Tibial nerve (tissue), 4 donors: ENCODE measurements around the gene ADAMTSL1. TPM values are rescaled to one million over a fixed set of nuclear protein-coding genes. Genes with fewer than 3 reads are reported as not detected.

Source experiments
- DNase-seq, 2 donors: peaks; one replicate each; pipeline ENCODE4 v3.0.0-alpha.2; 2019; ENCODE audit warnings: low spot score in 2 of 2
- H3K27ac ChIP-seq, 4 donors: fragments of 200-600 bp; sonication (generic) in 3 of 4; one replicate each; pipeline ENCODE4 v1.5.1; 2017 to 2019; ENCODE audit warnings: mild to moderate bottlenecking in 1 of 4
- H3K27me3 ChIP-seq, 2 donors: fragments of 200-600 bp; sonication (generic) in 1 of 2; one replicate each; pipeline versions ENCODE4 v1.5.1 to v1.6.0; 2017 to 2019
- H3K36me3 ChIP-seq, 3 donors: fragments of 200-600 bp; sonication (generic); one replicate each; pipeline ENCODE4 v1.5.1; 2018 to 2019
- H3K4me1 ChIP-seq, 4 donors: fragments of 200-600 bp; sonication (generic) in 3 of 4; one replicate each; pipeline ENCODE4 v1.5.1; 2017 to 2019
- H3K4me3 ChIP-seq, 4 donors: fragments of 200-600 bp; sonication (generic) in 3 of 4; one replicate each; pipeline ENCODE4 v1.5.1; 2017 to 2019; ENCODE audit warnings: mild to moderate bottlenecking in 1 of 4, moderate library complexity in 1 of 4
- H3K9me3 ChIP-seq, 4 donors: fragments of 200-600 bp; sonication (generic) in 3 of 4; one replicate each; pipeline ENCODE4 v1.5.1; 2017 to 2019
- EP300 ChIP-seq, 2 donors: sonication (generic); formaldehyde crosslinking; IDR thresholded peaks; one replicate each; pipeline ENCODE4 v1.6.1; 2017; ENCODE audit warnings: antibody characterized with exemption in 2 of 2, mild to moderate bottlenecking in 1 of 2
- POLR2A ChIP-seq, 2 donors: fragments of 450-650 bp; IDR thresholded peaks; one replicate each; pipeline ENCODE4 v1.6.1; 2017; ENCODE audit warnings: antibody characterized with exemption in 2 of 2, mild to moderate bottlenecking in 2 of 2, moderate library complexity in 2 of 2
- WGBS, 2 donors: methylation state at CpG; one replicate each; pipeline ENCODE4 v1.1.5; 2018; 5-methylcytosine and 5-hydroxymethylcytosine counted together
- total RNA-seq, 4 donors: library from RNA; depleted of rRNA; stranded (reverse); fragments of >200 nt; gene quantifications; one replicate each; pipeline ENCODE4 v1.1.0, GENCODE V29; 2016
- TF ChIP-seq, protein P1 (sequence below), 5 experiments: fragments of 200-600 bp in 3 of 5; fragments of 450-650 bp in 2 of 5; sonication (generic) in 3 of 5; IDR thresholded peaks; one replicate each; pipeline ENCODE4 v1.5.1; 2016 to 2019; ENCODE audit warnings: antibody characterized with exemption in 5 of 5, mild to moderate bottlenecking in 3 of 5, moderate library complexity in 2 of 5

Gene ADAMTSL1
- total RNA-seq, 4 donors from 2014 or later = 11.9 to 27.1 (median 21.3) TPM

DNA sequence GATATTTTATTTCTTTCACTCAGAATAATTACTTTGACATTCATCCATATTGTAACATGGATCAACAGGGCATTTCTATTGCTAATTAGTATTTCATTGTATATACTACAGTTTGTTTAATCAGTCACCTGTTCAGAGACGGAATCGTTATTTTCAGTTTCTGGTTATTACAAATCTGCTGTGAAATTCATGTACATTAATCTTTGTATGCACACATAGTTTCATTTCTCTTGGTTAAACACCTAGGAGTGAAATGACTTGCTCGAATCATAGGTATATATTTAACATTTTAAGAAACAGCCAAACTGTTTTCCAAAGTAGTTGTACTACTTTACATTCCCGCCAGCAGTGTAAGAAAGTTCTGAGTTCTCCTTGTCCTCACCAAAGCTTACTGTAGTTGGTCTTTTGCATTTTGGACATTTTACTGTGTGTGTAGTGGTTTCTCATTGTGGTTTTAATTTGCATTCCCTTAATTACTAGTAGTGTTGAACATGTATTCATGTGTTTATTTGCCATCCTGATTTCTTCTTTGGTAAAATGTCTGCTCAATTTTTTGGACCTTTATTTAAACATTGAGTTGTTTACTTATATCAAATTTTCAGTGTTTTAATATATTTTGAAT lies 360.9 kb downstream of the ADAMTSL1 start:
- H3K27ac ChIP-seq = no peak overlapping the region
- no peaks in the 10 kb centered on the region for H3K27me3 ChIP-seq
- no peaks in the 10 kb centered on the region for H3K4me1 ChIP-seq
- no peak overlapping the region for H3K4me3 ChIP-seq
- TF ChIP-seq EP300 (IDR thresholded peaks at IDR 0.05) (no peak), POLR2A (IDR thresholded peaks at IDR 0.05) (no peak)
- TF ChIP-seq, protein P1, sequence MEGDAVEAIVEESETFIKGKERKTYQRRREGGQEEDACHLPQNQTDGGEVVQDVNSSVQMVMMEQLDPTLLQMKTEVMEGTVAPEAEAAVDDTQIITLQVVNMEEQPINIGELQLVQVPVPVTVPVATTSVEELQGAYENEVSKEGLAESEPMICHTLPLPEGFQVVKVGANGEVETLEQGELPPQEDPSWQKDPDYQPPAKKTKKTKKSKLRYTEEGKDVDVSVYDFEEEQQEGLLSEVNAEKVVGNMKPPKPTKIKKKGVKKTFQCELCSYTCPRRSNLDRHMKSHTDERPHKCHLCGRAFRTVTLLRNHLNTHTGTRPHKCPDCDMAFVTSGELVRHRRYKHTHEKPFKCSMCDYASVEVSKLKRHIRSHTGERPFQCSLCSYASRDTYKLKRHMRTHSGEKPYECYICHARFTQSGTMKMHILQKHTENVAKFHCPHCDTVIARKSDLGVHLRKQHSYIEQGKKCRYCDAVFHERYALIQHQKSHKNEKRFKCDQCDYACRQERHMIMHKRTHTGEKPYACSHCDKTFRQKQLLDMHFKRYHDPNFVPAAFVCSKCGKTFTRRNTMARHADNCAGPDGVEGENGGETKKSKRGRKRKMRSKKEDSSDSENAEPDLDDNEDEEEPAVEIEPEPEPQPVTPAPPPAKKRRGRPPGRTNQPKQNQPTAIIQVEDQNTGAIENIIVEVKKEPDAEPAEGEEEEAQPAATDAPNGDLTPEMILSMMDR (IDR thresholded peaks at IDR 0.05) = no peak
- no peaks in the 10 kb centered on the region for H3K9me3 ChIP-seq
- no peaks in the 10 kb centered on the region for H3K36me3 ChIP-seq
- 92 to 95% methylated on average over 4 of the region's 4 CpGs for WGBS, 2 donors
- no peak for DNase-seq

DNA sequence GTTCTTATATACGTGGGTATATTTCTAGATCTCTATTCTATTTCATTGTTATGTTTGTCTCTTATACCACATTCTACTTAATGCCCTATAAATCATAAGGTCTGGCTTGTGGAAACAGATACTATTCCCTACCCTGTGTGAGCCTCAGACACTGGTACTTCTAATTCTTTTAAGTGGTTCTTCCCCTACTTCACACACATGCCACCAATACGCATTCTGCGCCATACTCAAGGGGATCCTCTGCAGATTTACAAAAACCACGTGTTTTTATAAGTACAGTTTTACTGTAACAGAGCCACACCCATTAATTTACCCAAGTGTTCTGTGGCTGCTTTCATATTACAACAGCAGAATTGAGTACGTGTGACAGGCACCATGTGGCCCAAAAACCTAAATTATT lies 363.4 kb downstream of the ADAMTSL1 start:
- no peaks in the 10 kb centered on the region for H3K4me1 ChIP-seq
- 85 to 88% methylated on average over 5 of the region's 5 CpGs for WGBS, 2 donors
- H3K27me3 ChIP-seq = no peaks in the 10 kb centered on the region
- no peaks in the 10 kb centered on the region for H3K9me3 ChIP-seq
- no peak for TF ChIP-seq EP300 (IDR thresholded peaks at IDR 0.05)
- TF ChIP-seq POLR2A (IDR thresholded peaks at IDR 0.05) = no peak
- TF ChIP-seq, protein P1 (IDR thresholded peaks at IDR 0.05) = no peak
- H3K4me3 ChIP-seq = no peak overlapping the region
- H3K27ac ChIP-seq = no peak overlapping the region
- H3K36me3 ChIP-seq = no peaks in the 10 kb centered on the region
- DNase-seq = no peak

DNA sequence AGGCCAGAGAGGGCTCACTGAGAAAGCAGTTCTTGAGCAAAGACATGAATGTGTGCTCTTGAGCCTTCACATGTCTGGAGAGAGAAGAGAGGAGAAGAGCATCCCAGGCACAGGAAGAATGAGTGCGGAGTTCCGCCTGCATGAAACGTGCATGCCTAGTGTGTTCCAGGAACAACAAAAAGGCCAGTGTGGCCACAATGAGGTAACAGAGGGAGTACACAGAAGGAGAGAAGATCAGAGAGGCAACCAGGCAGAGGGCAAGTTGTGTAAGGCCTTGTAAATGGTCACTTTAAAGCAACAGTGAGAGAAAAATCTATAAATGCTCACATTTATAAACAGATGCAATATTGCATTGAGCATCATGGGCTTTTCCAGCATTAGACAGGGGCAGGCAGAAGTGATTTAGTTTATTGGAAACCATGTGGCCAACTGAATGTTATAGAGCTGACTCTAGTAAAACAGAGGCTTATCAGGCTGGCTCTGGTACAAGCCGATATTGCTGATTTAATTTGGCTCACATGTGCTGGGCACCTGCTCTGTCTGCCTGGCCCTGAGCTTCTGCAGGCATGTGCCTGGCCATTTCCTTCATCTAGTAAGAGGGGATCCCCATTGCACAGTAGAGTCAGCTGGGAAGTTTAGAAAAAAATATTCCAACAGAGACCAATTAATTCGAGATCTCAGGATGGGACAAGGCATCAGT lies 373.8 kb downstream of the ADAMTSL1 start:
- Histone ChIP-seq H3K9me3 (peaks cover 0 to 4% (median 0%) of the 10 kb centered on the region in 4 donors), H3K27ac (no peak overlapping the region), H3K36me3 (no peaks in the 10 kb centered on the region), H3K4me3 (no peak overlapping the region), H3K4me1 (no peaks in the 10 kb centered on the region), H3K27me3 (no peaks in the 10 kb centered on the region)
- no peak for DNase-seq
- TF ChIP-seq, protein P1 (IDR thresholded peaks at IDR 0.05) = no peak
- no peak for TF ChIP-seq EP300 (IDR thresholded peaks at IDR 0.05)
- TF ChIP-seq POLR2A (IDR thresholded peaks at IDR 0.05) = no peak
- 56 to 74% methylated on average over 5 of the region's 5 CpGs for WGBS, 2 donors

DNA sequence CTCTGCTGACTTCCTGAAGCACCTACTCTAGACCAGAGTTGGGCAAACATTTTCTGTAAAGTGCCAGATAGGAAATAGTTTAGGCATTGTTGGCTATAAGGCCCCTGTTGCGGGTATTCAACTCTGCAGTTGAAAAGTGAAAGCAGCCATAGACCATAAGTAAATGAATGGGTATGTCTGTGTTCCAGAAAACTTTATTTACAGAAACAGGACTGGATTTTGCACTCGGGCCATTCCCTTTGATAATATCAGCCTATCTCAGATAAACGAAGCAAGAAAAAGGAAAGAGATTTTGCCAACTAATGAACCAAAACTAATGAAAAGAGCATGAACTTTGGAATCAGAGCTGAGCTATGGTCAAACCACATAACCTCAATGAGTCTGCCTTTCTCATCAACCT lies 374.7 kb downstream of the ADAMTSL1 start:
- Histone ChIP-seq H3K9me3 (peaks cover 0 to 4% (median 0%) of the 10 kb centered on the region in 4 donors), H3K36me3 (no peaks in the 10 kb centered on the region), H3K4me3 (no peak overlapping the region), H3K27ac (no peak overlapping the region), H3K27me3 (no peaks in the 10 kb centered on the region), H3K4me1 (no peaks in the 10 kb centered on the region)
- DNase-seq = no peak
- WGBS, 2 donors = 54 to 63% methylated on average over 3 of the region's 3 CpGs
- TF ChIP-seq POLR2A (IDR thresholded peaks at IDR 0.05) = no peak
- TF ChIP-seq, protein P1 (IDR thresholded peaks at IDR 0.05) = no peak
- TF ChIP-seq EP300 (IDR thresholded peaks at IDR 0.05) = no peak

DNA sequence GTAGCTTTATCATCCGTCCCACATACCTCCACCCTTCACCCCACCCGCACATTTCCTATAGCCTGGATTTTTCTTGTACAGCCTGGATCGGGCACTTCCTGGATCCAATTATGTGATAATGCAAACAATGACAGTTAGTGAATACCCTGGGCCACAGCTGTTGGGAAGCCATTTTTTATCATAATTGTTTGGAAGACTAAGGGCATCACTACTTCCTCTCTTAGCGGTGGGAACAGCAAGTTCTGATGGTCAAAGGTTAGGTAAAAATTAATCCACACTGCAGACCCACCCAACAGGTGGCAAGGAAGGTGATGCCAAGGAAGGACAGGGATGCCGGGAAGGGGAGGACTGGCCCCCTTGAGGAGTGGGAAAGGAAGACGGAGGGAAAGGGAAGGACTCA lies 375.3 kb downstream of the ADAMTSL1 start:
- no peak overlapping the region for H3K27ac ChIP-seq
- DNase-seq = no peak
- TF ChIP-seq, protein P1 (IDR thresholded peaks at IDR 0.05) = no peak
- TF ChIP-seq EP300 (IDR thresholded peaks at IDR 0.05) (no peak), POLR2A (IDR thresholded peaks at IDR 0.05) (no peak)

More for the DNA sequence above, 375.3 kb downstream of the ADAMTSL1 start:
- Histone ChIP-seq H3K4me3 (no peak overlapping the region), H3K36me3 (no peaks in the 10 kb centered on the region), H3K9me3 (peaks cover 0 to 4% (median 0%) of the 10 kb centered on the region in 4 donors), H3K4me1 (no peaks in the 10 kb centered on the region), H3K27me3 (no peaks in the 10 kb centered on the region)
- 81 to 88% methylated on average over 6 of the region's 6 CpGs for WGBS, 2 donors
